Measurements from ENCODE around the gene NRAS. TPM values are rescaled to one million over a fixed set of nuclear protein-coding genes. Genes with fewer than 3 reads are reported as not detected.

Gene NRAS
- total RNA-seq, 3 donors from 2014 or later = 25.3 to 51.1 (median 40.8) TPM

DNA sequence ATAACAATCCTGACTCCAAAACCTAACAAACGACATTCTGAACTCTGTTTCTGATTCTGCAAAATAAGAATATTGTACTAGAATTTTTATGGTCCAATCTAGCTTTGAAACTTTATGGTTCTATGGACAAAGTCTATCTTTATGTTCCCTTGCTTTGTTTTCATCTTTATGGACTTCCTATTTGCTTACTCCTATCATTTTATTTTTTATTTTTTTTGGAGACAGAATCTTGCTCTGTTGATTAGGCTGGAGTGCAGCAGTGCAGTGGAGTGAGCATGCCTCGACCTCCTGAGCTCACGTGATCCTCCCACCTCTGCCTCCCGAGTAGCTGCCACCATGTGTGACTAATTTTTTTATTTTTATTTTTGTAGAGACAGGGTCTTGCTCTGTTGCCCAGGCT, 3.6 kb downstream of the NRAS start:
- no peak overlapping the region for H3K4me3 ChIP-seq
- peaks cover 16% of the 10 kb centered on the region for H3K36me3 ChIP-seq (ENCODE audit: low read depth)
- intact Hi-C loops (cut with DNase I, micrococcal nuclease) = no loop called here
- H3K4me1 ChIP-seq (ENCODE audit: low read depth) = peaks cover 37% of the 10 kb centered on the region
- TF ChIP-seq, protein P1, sequence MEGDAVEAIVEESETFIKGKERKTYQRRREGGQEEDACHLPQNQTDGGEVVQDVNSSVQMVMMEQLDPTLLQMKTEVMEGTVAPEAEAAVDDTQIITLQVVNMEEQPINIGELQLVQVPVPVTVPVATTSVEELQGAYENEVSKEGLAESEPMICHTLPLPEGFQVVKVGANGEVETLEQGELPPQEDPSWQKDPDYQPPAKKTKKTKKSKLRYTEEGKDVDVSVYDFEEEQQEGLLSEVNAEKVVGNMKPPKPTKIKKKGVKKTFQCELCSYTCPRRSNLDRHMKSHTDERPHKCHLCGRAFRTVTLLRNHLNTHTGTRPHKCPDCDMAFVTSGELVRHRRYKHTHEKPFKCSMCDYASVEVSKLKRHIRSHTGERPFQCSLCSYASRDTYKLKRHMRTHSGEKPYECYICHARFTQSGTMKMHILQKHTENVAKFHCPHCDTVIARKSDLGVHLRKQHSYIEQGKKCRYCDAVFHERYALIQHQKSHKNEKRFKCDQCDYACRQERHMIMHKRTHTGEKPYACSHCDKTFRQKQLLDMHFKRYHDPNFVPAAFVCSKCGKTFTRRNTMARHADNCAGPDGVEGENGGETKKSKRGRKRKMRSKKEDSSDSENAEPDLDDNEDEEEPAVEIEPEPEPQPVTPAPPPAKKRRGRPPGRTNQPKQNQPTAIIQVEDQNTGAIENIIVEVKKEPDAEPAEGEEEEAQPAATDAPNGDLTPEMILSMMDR (IDR thresholded peaks at IDR 0.05) = no peak
- DNase-seq (peak in 2 of 3 donors; percentile 43 to 49), ATAC-seq (peak; percentile 61)
- H3K9me3 ChIP-seq = no peaks in the 10 kb centered on the region

DNA sequence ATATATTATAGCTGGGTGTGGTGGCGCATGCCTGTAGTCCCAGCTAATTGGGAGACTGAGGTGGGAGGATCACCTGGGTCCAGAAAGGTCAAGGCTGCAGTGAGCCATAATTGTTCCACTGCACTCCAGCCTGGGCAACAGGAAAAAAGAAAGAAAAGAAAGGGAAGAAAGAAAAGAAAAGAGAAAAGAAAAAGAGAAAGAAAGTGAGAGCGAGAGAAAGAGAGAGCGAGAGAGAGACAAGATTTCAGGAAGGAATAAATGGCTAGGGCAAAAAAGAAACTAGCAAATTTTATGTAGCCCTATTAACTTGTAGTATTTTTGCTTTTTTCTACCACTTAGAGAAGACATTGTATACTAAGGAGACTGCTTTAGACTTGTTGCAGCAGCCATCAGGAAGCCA, 6.2 kb downstream of the NRAS start:
- ATAC-seq (no peak), DNase-seq (no peak)
- peaks cover 31% of the 10 kb centered on the region for H3K4me1 ChIP-seq (ENCODE audit: low read depth)
- peaks cover 26% of the 10 kb centered on the region for H3K36me3 ChIP-seq (ENCODE audit: low read depth)
- no peaks in the 10 kb centered on the region for H3K9me3 ChIP-seq
- no peak overlapping the region for H3K4me3 ChIP-seq
- intact Hi-C loops (cut with DNase I, micrococcal nuclease) = no loop called here
- TF ChIP-seq, protein P1 (IDR thresholded peaks at IDR 0.05) = no peak

DNA sequence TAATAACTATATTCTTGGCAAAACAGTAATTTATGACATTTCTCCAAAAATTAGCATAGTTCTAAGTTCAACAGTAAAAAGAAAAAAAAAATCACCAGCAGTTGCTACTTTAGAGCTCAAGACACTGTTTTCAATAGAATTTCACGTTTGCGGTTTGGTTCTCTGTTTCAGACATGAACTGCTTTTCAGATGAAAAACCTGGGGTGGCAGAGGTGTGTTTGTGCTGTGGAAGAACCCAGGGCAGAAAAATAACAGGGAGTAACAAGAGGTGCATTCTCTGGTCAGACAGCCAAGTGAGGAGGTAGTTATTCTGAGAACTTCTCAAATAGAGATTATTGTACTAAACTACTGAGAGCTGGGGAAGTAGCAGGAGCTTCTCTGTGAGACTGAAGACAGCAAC, 9.0 kb downstream of the NRAS start:
- intact Hi-C loops (cut with DNase I, micrococcal nuclease) = no loop called here
- TF ChIP-seq, protein P1 (IDR thresholded peaks at IDR 0.05) = no peak
- DNase-seq (no peak), ATAC-seq (no peak)
- H3K4me3 ChIP-seq = no peak overlapping the region
- peaks cover 24% of the 10 kb centered on the region for H3K36me3 ChIP-seq (ENCODE audit: low read depth)
- H3K4me1 ChIP-seq (ENCODE audit: low read depth) = peaks cover 6% of the 10 kb centered on the region
- H3K9me3 ChIP-seq = no peaks in the 10 kb centered on the region

DNA sequence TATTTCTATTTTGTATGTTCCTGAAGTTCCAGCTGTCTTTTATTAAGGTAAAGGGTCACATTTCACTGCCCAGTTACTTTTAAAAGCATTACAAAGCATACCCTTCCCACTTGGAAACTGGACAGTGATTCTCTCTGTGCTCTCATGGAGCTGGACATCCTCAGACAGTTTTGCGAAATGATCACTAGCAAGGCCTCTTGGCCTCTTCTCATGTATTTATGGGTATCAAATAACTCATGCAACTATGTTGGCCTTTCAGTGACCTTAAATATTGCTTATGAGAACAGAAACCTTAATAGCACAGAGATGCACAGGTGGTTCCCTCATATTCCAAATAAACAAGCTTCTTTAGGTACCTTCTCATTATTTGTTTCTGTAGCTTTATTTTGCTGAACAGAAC, 13.3 kb downstream of the NRAS start:
- Histone ChIP-seq H3K36me3 (ENCODE audit: low read depth) (peaks cover 13% of the 10 kb centered on the region), H3K4me1 (ENCODE audit: low read depth) (no peaks in the 10 kb centered on the region), H3K9me3 (no peaks in the 10 kb centered on the region), H3K4me3 (no peak overlapping the region)
- DNase-seq = no peak
- TF ChIP-seq, protein P1 (IDR thresholded peaks at IDR 0.05) = no peak
- ATAC-seq = no peak
- intact Hi-C loops (cut with DNase I, micrococcal nuclease) = no loop called here

DNA sequence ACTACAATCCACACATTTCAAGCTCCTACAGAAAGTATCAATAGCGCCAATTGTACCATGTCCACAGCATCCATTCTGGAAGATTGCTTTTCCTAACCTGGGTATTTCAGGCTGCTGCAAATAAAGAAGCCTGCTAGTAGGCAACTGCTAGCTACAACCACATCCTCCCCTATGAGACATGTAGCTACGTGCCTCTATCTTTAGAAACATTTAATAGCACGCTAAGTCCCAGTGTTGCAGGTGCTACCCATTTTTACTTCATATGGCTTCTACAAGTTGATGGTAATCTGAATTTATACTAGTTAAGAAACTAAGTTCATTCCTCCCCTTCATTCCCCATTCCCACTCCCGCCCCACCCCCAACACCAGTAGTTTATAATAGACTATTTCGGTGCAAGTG, 13.8 kb downstream of the NRAS start:
- Histone ChIP-seq H3K36me3 (ENCODE audit: low read depth) (peaks cover 8% of the 10 kb centered on the region), H3K4me1 (ENCODE audit: low read depth) (no peaks in the 10 kb centered on the region), H3K9me3 (no peaks in the 10 kb centered on the region), H3K4me3 (no peak overlapping the region)
- intact Hi-C loops (cut with DNase I, micrococcal nuclease) = no loop called here
- DNase-seq (no peak), ATAC-seq (no peak)
- TF ChIP-seq, protein P1 (IDR thresholded peaks at IDR 0.05) = no peak

DNA sequence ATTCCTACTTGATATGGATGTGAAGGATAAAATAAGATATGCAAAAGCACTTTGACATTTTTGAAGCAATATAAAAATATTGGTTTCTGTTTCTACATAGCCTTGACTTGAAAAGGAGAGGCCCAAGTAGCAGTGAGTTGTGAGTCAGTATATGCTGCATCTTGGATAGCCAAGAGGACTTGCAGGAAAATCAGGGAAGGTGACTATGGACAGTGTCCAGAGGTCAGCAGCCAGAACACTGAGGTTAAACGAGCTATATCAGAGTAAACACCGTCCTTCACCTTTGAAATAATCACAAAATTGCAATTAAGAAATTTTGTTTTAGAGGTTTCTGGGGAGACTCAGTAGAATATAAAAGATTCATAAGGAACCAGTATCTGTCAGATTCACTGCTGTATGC, 14.6 kb downstream of the NRAS start:
- DNase-seq = no peak
- ATAC-seq = no peak
- Histone ChIP-seq H3K4me1 (ENCODE audit: low read depth) (no peaks in the 10 kb centered on the region), H3K4me3 (no peak overlapping the region), H3K36me3 (ENCODE audit: low read depth) (no peaks in the 10 kb centered on the region), H3K9me3 (no peaks in the 10 kb centered on the region)
- TF ChIP-seq, protein P1 (IDR thresholded peaks at IDR 0.05) = no peak
- intact Hi-C loops (cut with DNase I, micrococcal nuclease) = no loop called here
